T-helper 2 cell treated with Interferon-gamma antibody and Interleukin-4, amounts not matched to agents 5 μg/mL and 100 μg/mL, for 36 hours (primary cell): ENCODE results near the gene NUTM2D.
"Not testable (repeated sequence)": the region's sequence is repeated elsewhere in the genome, so short reads cannot be mapped to it uniquely, and the experiment has no call there.

Experiments
- DNase-seq: peaks from one replicate; pipeline ENCODE4 v3.0.0; 2021; ENCODE audit warnings: low spot score
- H3K27ac Mint-ChIP-seq: one replicate; pipeline ENCODE4 v1.8.0; 2021; ENCODE audit warnings: mild to moderate bottlenecking, mixed read lengths
- H3K27me3 Mint-ChIP-seq: one replicate; pipeline ENCODE4 v1.8.0; 2021; ENCODE audit warnings: low read depth, mixed read lengths
- H3K36me3 Mint-ChIP-seq: one replicate; pipeline ENCODE4 v1.8.0; 2021; ENCODE audit warnings: low read depth, mixed read lengths
- H3K4me1 Mint-ChIP-seq: one replicate; pipeline ENCODE4 v1.8.0; 2021; ENCODE audit warnings: low read depth, mixed read lengths
- H3K4me3 Mint-ChIP-seq: one replicate; pipeline ENCODE4 v1.8.0; 2022; ENCODE audit warnings: mild to moderate bottlenecking, moderate library complexity, mixed read lengths
- H3K9me3 Mint-ChIP-seq: one replicate; pipeline ENCODE4 v1.8.0; 2021; ENCODE audit warnings: mixed read lengths

The NUTM2D gene

GRCh38 chr10:87342711-87343258 lies 14.8 kb upstream of the NUTM2D start:
- peak overlapping the region; percentile 81 for H3K27ac Mint-ChIP-seq
- H3K9me3 Mint-ChIP-seq, H3K27me3 Mint-ChIP-seq, H3K36me3 Mint-ChIP-seq: not testable (repeated sequence)
- H3K4me1 Mint-ChIP-seq = peaks cover 20% of the 10 kb centered on the region
- peak; percentile 84 for DNase-seq
- peak overlapping the region; percentile 82 for H3K4me3 Mint-ChIP-seq

GRCh38 chr10:87345743-87346142 lies 11.8 kb upstream of the NUTM2D start:
- H3K4me1 Mint-ChIP-seq, H3K9me3 Mint-ChIP-seq, H3K27me3 Mint-ChIP-seq, H3K4me3 Mint-ChIP-seq, H3K36me3 Mint-ChIP-seq, H3K27ac Mint-ChIP-seq, DNase-seq: not testable (repeated sequence)

GRCh38 chr10:87350161-87350560 lies 7.4 kb upstream of the NUTM2D start:
- not testable (repeated sequence) for H3K9me3 Mint-ChIP-seq, H3K4me3 Mint-ChIP-seq, H3K4me1 Mint-ChIP-seq, H3K27me3 Mint-ChIP-seq, H3K27ac Mint-ChIP-seq, DNase-seq, H3K36me3 Mint-ChIP-seq

GRCh38 chr10:87352825-87353224 lies 4.7 kb upstream of the NUTM2D start:
- not testable (repeated sequence) for H3K9me3 Mint-ChIP-seq, H3K27ac Mint-ChIP-seq, H3K36me3 Mint-ChIP-seq, DNase-seq, H3K27me3 Mint-ChIP-seq, H3K4me3 Mint-ChIP-seq, H3K4me1 Mint-ChIP-seq

- not testable (repeated sequence) for H3K4me3 Mint-ChIP-seq, H3K9me3 Mint-ChIP-seq, H3K4me1 Mint-ChIP-seq, DNase-seq, H3K27ac Mint-ChIP-seq, H3K36me3 Mint-ChIP-seq, H3K27me3 Mint-ChIP-seq
Observed at GRCh38 chr10:87355110-87355509, 2.4 kb upstream of the NUTM2D start.

- not testable (repeated sequence) for DNase-seq, H3K9me3 Mint-ChIP-seq, H3K27me3 Mint-ChIP-seq, H3K4me1 Mint-ChIP-seq, H3K36me3 Mint-ChIP-seq, H3K27ac Mint-ChIP-seq, H3K4me3 Mint-ChIP-seq
Observed at GRCh38 chr10:87358159-87358558, 615 bp downstream of the NUTM2D start.

GRCh38 chr10:87369514-87370112 lies 12.1 kb downstream of the NUTM2D start:
- H3K4me3 Mint-ChIP-seq, DNase-seq, H3K27me3 Mint-ChIP-seq, H3K36me3 Mint-ChIP-seq, H3K4me1 Mint-ChIP-seq, H3K9me3 Mint-ChIP-seq, H3K27ac Mint-ChIP-seq: not testable (repeated sequence)

GRCh38 chr10:87374091-87374490 lies 16.5 kb downstream of the NUTM2D start:
- not testable (repeated sequence) for H3K4me3 Mint-ChIP-seq, H3K27me3 Mint-ChIP-seq, H3K9me3 Mint-ChIP-seq, DNase-seq, H3K27ac Mint-ChIP-seq, H3K36me3 Mint-ChIP-seq, H3K4me1 Mint-ChIP-seq

GRCh38 chr10:87379115-87379514 lies 21.6 kb downstream of the NUTM2D start:
- not testable (repeated sequence) for H3K27me3 Mint-ChIP-seq, H3K27ac Mint-ChIP-seq, H3K4me3 Mint-ChIP-seq, H3K36me3 Mint-ChIP-seq, H3K4me1 Mint-ChIP-seq, H3K9me3 Mint-ChIP-seq, DNase-seq

- H3K4me1 Mint-ChIP-seq, H3K27ac Mint-ChIP-seq, H3K36me3 Mint-ChIP-seq, H3K27me3 Mint-ChIP-seq, DNase-seq, H3K9me3 Mint-ChIP-seq, H3K4me3 Mint-ChIP-seq: not testable (repeated sequence)
Observed at GRCh38 chr10:87383149-87383857, 25.8 kb downstream of the NUTM2D start.

- not testable (repeated sequence) for H3K36me3 Mint-ChIP-seq, H3K27ac Mint-ChIP-seq, H3K27me3 Mint-ChIP-seq, DNase-seq, H3K4me1 Mint-ChIP-seq, H3K9me3 Mint-ChIP-seq, H3K4me3 Mint-ChIP-seq
Observed at GRCh38 chr10:87384283-87384682, 26.7 kb downstream of the NUTM2D start.

- not testable (repeated sequence) for H3K27ac Mint-ChIP-seq, H3K27me3 Mint-ChIP-seq
Observed at GRCh38 chr10:87385762-87386360, 28.3 kb downstream of the NUTM2D start.

GRCh38 chr10:87391360-87391759 lies 33.8 kb downstream of the NUTM2D start:
- H3K9me3 Mint-ChIP-seq, H3K27ac Mint-ChIP-seq, DNase-seq, H3K36me3 Mint-ChIP-seq, H3K4me1 Mint-ChIP-seq, H3K27me3 Mint-ChIP-seq, H3K4me3 Mint-ChIP-seq: not testable (repeated sequence)

More at GRCh38 chr10:87385762-87386360, 28.3 kb downstream of the NUTM2D start:
- not testable (repeated sequence) for H3K4me1 Mint-ChIP-seq, DNase-seq, H3K4me3 Mint-ChIP-seq, H3K9me3 Mint-ChIP-seq, H3K36me3 Mint-ChIP-seq

GRCh38 chr10:87396206-87396605 lies 38.7 kb downstream of the NUTM2D start:
- H3K4me1 Mint-ChIP-seq, H3K27me3 Mint-ChIP-seq, H3K4me3 Mint-ChIP-seq, DNase-seq, H3K36me3 Mint-ChIP-seq, H3K27ac Mint-ChIP-seq, H3K9me3 Mint-ChIP-seq: not testable (repeated sequence)
